ENCODE data around the gene NRP2.

GRCh38 chr2:205683502-205684367, 1.4 kb downstream of the NRP2 start:
- TF ChIP-seq GLIS3 (CRISPR knock-in tag; IDR thresholded peaks at IDR 0.05) (no peak), ZNF70 (CRISPR knock-in tag; IDR thresholded peaks at IDR 0.05) (no peak), ZFP3 (CRISPR knock-in tag; IDR thresholded peaks at IDR 0.05) (no peak), PATZ1 (CRISPR knock-in tag; IDR thresholded peaks at IDR 0.05; ENCODE audit: borderline replicate concordance) (no peak)
